Tibial artery (tissue), 4 donors: ENCODE measurements around the gene MUC5B.

Experiments used
- DNase-seq, 2 donors: peaks; one replicate each; pipeline ENCODE4 v3.0.0-alpha.2; 2019
- H3K27ac ChIP-seq, 2 donors: fragments of 200-600 bp; sonication (generic) in 1 of 2; 1 replicate in 1 of 2; 2 replicates in 1 of 2; pipeline ENCODE4 v1.5.1; 2018 to 2019; ENCODE audit warnings: mild to moderate bottlenecking in 1 of 2
- H3K27me3 ChIP-seq, 2 donors: fragments of 200-600 bp; sonication (generic) in 1 of 2; one replicate each; pipeline versions ENCODE4 v1.5.1 to v1.6.0; 2016 to 2019
- H3K36me3 ChIP-seq, 3 donors: fragments of 200-600 bp; sonication (generic) in 2 of 3; one replicate each; pipeline ENCODE4 v1.5.1; 2016 to 2019; ENCODE audit warnings: mild to moderate bottlenecking in 2 of 3
- H3K4me1 ChIP-seq, 4 donors: fragments of 200-600 bp; sonication (generic) in 2 of 4; 1 replicate in 3 of 4; 2 replicates in 1 of 4; pipeline ENCODE4 v1.5.1; 2016 to 2019
- H3K4me3 ChIP-seq, 2 donors: fragments of 200-600 bp; sonication (generic) in 1 of 2; 1 replicate in 1 of 2; 2 replicates in 1 of 2; pipeline ENCODE4 v1.5.1; 2018 to 2019; ENCODE audit warnings: mild to moderate bottlenecking in 2 of 2
- H3K9me3 ChIP-seq, 3 donors: fragments of 200-600 bp; sonication (generic) in 1 of 3; one replicate each; pipeline ENCODE4 v1.5.1; 2016 to 2019
- CTCF ChIP-seq, 2 experiments: fragments of 200-600 bp in 1 of 2; fragments of 450-650 bp in 1 of 2; IDR thresholded peaks; one replicate each; pipeline ENCODE4 v1.5.1; 2017 to 2019; ENCODE audit warnings: antibody characterized with exemption in 2 of 2, mild to moderate bottlenecking in 1 of 2, moderate library complexity in 1 of 2
- intact Hi-C: fragments of 100-400 bp; cut with DNase I; formaldehyde crosslinking; loops from one replicate; pipeline ENCODE4 v1.15.0; 2023; ENCODE audit warnings: low total_unique reads

MUC5B gene

GRCh38 chr11:1281974-1282365, 59.1 kb downstream of the MUC5B start:
- Histone ChIP-seq H3K27ac (no peak overlapping the region), H3K4me3 (no peak overlapping the region), H3K36me3 (peaks cover 48 to 94% (median 90%) of the 10 kb centered on the region in 3 donors), H3K27me3 (no peaks in the 10 kb centered on the region), H3K9me3 (no peaks in the 10 kb centered on the region), H3K4me1 (no peaks in the 10 kb centered on the region)
- no peak for TF ChIP-seq CTCF (IDR thresholded peaks at IDR 0.05)
- no peak for DNase-seq
- intact Hi-C loops = no loop called here

- no peak overlapping the region for H3K4me3 ChIP-seq
- intact Hi-C loops = no loop called here
- H3K4me1 ChIP-seq = no peaks in the 10 kb centered on the region
- no peak overlapping the region for H3K27ac ChIP-seq
- DNase-seq = no peak
- no peaks in the 10 kb centered on the region for H3K27me3 ChIP-seq
- H3K36me3 ChIP-seq = peaks cover 51 to 91% (median 84%) of the 10 kb centered on the region in 3 donors
- TF ChIP-seq CTCF (IDR thresholded peaks at IDR 0.05) = no peak
- H3K9me3 ChIP-seq = no peaks in the 10 kb centered on the region
Observed at GRCh38 chr11:1283091-1283511, 60.2 kb downstream of the MUC5B start.

- Histone ChIP-seq H3K4me3 (no peak overlapping the region), H3K9me3 (no peaks in the 10 kb centered on the region), H3K4me1 (no peaks in the 10 kb centered on the region), H3K27me3 (no peaks in the 10 kb centered on the region), H3K36me3 (peaks cover 58 to 91% (median 85%) of the 10 kb centered on the region in 3 donors), H3K27ac (no peak overlapping the region)
- intact Hi-C loops = no loop called here
- TF ChIP-seq CTCF (IDR thresholded peaks at IDR 0.05) = no peak
- no peak for DNase-seq
Observed at GRCh38 chr11:1283906-1284305, 61.0 kb downstream of the MUC5B start.

- no peaks in the 10 kb centered on the region for H3K9me3 ChIP-seq
- no peak overlapping the region for H3K4me3 ChIP-seq
- no peaks in the 10 kb centered on the region for H3K27me3 ChIP-seq
- no peak for DNase-seq
- H3K4me1 ChIP-seq = no peaks in the 10 kb centered on the region
- peaks cover 65 to 91% (median 85%) of the 10 kb centered on the region in 3 donors for H3K36me3 ChIP-seq
- intact Hi-C loops = no loop called here
- H3K27ac ChIP-seq = no peak overlapping the region
- no peak for TF ChIP-seq CTCF (IDR thresholded peaks at IDR 0.05)
Observed at GRCh38 chr11:1285316-1285744, 62.5 kb downstream of the MUC5B start.

GRCh38 chr11:1285876-1286275, 63.0 kb downstream of the MUC5B start:
- peaks cover 64 to 91% (median 85%) of the 10 kb centered on the region in 3 donors for H3K36me3 ChIP-seq
- H3K27ac ChIP-seq = no peak overlapping the region

More at GRCh38 chr11:1285876-1286275, 63.0 kb downstream of the MUC5B start:
- no peaks in the 10 kb centered on the region for H3K27me3 ChIP-seq
- intact Hi-C loops = no loop called here
- TF ChIP-seq CTCF (IDR thresholded peaks at IDR 0.05) = no peak
- no peak overlapping the region for H3K4me3 ChIP-seq
- no peak for DNase-seq
- H3K9me3 ChIP-seq = no peaks in the 10 kb centered on the region
- no peaks in the 10 kb centered on the region for H3K4me1 ChIP-seq
